Right atrium auricular region (tissue), 2 donors: Measurements from ENCODE around the gene AIF1L. TPM values are rescaled to one million over a fixed set of nuclear protein-coding genes. Genes with fewer than 3 reads are reported as not detected.

Experiments
- DNase-seq: peaks from one replicate; pipeline ENCODE4 v3.0.0-alpha.2; 2019; ENCODE audit warnings: low spot score
- H3K27ac ChIP-seq, 2 donors: fragments of 200-600 bp; sonication (generic); 1 replicate in 1 of 2; 2 replicates in 1 of 2; pipeline ENCODE4 v1.5.1; 2016 to 2019
- H3K27me3 ChIP-seq, 2 donors: fragments of 200-600 bp; sonication (generic); one replicate each; pipeline versions ENCODE4 v1.5.1 to v1.6.0; 2017 to 2019
- H3K36me3 ChIP-seq: fragments of 200-600 bp; sonication (generic); one replicate; pipeline ENCODE4 v1.5.1; 2016
- H3K4me1 ChIP-seq, 2 donors: fragments of 200-600 bp; sonication (generic); one replicate each; pipeline versions ENCODE4 v1.5.1 to v1.6.0; 2017 to 2019
- H3K4me3 ChIP-seq, 2 donors: fragments of 200-600 bp; sonication (generic); 1 replicate in 1 of 2; 2 replicates in 1 of 2; pipeline ENCODE4 v1.5.1; 2017 to 2019; ENCODE audit warnings: mild to moderate bottlenecking in 1 of 2, moderate library complexity in 1 of 2
- H3K9me3 ChIP-seq, 2 donors: fragments of 200-600 bp; sonication (generic); one replicate each; pipeline ENCODE4 v1.5.1; 2019
- total RNA-seq, 2 donors: library from RNA; depleted of rRNA; stranded (reverse); fragments of >200 nt; gene quantifications; one replicate each; pipeline ENCODE4 v1.1.0, GENCODE V29; 2016
- TF ChIP-seq, protein P1 (sequence below), 2 donors: fragments of 200-600 bp; sonication (generic); IDR thresholded peaks; one replicate each; pipeline ENCODE4 v1.5.1; 2019; ENCODE audit warnings: antibody characterized with exemption in 2 of 2

The AIF1L gene
- total RNA-seq, 2 donors from 2014 or later: 15.4 to 27.3 TPM

- Histone ChIP-seq H3K4me3 (no peak overlapping the region), H3K27ac (no peak overlapping the region), H3K36me3 (no peaks in the 10 kb centered on the region), H3K9me3 (no peaks in the 10 kb centered on the region), H3K27me3 (no peaks in the 10 kb centered on the region), H3K4me1 (peaks cover 0 to 6% of the 10 kb centered on the region in 2 donors)
- TF ChIP-seq, protein P1, sequence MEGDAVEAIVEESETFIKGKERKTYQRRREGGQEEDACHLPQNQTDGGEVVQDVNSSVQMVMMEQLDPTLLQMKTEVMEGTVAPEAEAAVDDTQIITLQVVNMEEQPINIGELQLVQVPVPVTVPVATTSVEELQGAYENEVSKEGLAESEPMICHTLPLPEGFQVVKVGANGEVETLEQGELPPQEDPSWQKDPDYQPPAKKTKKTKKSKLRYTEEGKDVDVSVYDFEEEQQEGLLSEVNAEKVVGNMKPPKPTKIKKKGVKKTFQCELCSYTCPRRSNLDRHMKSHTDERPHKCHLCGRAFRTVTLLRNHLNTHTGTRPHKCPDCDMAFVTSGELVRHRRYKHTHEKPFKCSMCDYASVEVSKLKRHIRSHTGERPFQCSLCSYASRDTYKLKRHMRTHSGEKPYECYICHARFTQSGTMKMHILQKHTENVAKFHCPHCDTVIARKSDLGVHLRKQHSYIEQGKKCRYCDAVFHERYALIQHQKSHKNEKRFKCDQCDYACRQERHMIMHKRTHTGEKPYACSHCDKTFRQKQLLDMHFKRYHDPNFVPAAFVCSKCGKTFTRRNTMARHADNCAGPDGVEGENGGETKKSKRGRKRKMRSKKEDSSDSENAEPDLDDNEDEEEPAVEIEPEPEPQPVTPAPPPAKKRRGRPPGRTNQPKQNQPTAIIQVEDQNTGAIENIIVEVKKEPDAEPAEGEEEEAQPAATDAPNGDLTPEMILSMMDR (IDR thresholded peaks at IDR 0.05): no peak
- no peak for DNase-seq
Observed at GRCh38 chr9:131050831-131051230, 45.5 kb upstream of the AIF1L start.

- no peaks in the 10 kb centered on the region for H3K36me3 ChIP-seq
- H3K4me1 ChIP-seq: peaks cover 0 to 1% of the 10 kb centered on the region in 2 donors
- TF ChIP-seq, protein P1 (IDR thresholded peaks at IDR 0.05): no peak
- no peak overlapping the region for H3K27ac ChIP-seq
- H3K27me3 ChIP-seq: no peaks in the 10 kb centered on the region
- no peak for DNase-seq
- no peaks in the 10 kb centered on the region for H3K9me3 ChIP-seq
- no peak overlapping the region for H3K4me3 ChIP-seq
Observed at GRCh38 chr9:131051592-131052517, 44.5 kb upstream of the AIF1L start.

GRCh38 chr9:131053896-131054295, 42.4 kb upstream of the AIF1L start:
- TF ChIP-seq, protein P1 (IDR thresholded peaks at IDR 0.05): no peak
- H3K27ac ChIP-seq: no peak overlapping the region
- no peak overlapping the region for H3K4me3 ChIP-seq
- no peaks in the 10 kb centered on the region for H3K9me3 ChIP-seq
- H3K4me1 ChIP-seq: no peaks in the 10 kb centered on the region
- no peak for DNase-seq
- no peaks in the 10 kb centered on the region for H3K27me3 ChIP-seq
- H3K36me3 ChIP-seq: no peaks in the 10 kb centered on the region

DNA sequence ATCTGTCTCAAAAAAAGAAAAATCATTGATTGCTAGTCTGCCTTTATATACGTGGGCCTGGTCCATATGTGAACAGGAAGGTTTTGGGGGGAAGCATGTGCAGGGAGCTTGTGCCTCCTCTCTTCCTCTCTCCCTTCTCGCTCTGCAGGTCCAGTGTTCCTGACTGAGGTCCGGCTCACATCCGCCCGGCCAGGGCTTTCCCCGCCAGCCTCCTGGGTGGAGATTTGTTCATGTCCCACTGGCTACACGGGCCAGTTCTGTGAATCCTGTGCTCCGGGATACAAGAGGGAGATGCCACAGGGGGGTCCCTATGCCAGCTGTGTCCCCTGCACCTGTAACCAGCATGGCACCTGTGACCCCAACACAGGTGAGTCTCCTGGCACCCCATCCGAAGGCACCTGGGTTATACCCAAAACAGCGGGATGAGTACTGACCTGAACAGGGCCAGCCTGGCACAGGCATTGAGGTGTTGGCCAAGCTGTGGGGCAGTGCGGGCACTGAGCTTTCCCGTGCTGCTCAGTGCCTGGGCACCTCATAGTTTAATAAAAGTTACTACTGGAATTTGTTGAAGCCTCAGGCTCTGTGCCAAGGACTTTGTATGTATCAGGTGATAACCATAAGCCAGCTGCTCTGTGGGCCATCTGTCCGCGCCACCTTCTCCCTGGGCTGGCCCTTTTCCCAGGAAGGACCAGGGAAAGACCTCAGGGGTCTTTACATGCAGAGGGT, 39.4 kb upstream of the AIF1L start:
- TF ChIP-seq, protein P1 (IDR thresholded peaks at IDR 0.05): no peak
- Histone ChIP-seq H3K4me1 (no peaks in the 10 kb centered on the region), H3K27ac (no peak overlapping the region), H3K4me3 (no peak overlapping the region), H3K9me3 (no peaks in the 10 kb centered on the region), H3K36me3 (no peaks in the 10 kb centered on the region), H3K27me3 (no peaks in the 10 kb centered on the region)
- DNase-seq: no peak

- no peaks in the 10 kb centered on the region for H3K9me3 ChIP-seq
- DNase-seq: no peak
- no peak overlapping the region for H3K27ac ChIP-seq
- H3K4me3 ChIP-seq: no peak overlapping the region
- no peaks in the 10 kb centered on the region for H3K27me3 ChIP-seq
- H3K36me3 ChIP-seq: no peaks in the 10 kb centered on the region
- TF ChIP-seq, protein P1 (IDR thresholded peaks at IDR 0.05): no peak
- H3K4me1 ChIP-seq: no peaks in the 10 kb centered on the region
Observed at GRCh38 chr9:131060900-131061630, 35.3 kb upstream of the AIF1L start.
